Mesendoderm (in vitro differentiated cells): ENCODE results near the gene ARPC5L.

Source experiments
- DNase-seq: peaks from one replicate; pipeline ENCODE4 v3.0.0; 2013
- H2AK5ac ChIP-seq: 2 replicates; pipeline ENCODE4 v1.6.1; 2013; ENCODE audit warnings: low read length, inconsistent platforms
- H2BK120ac ChIP-seq: 2 replicates; pipeline ENCODE4 v1.6.1; 2013; ENCODE audit warnings: low read depth, mild to moderate bottlenecking, low read length, moderate library complexity, mixed read lengths
- H2BK15ac ChIP-seq: replicated peaks from 2 replicates; pipeline ENCODE4 v1.6.1; 2013; ENCODE audit warnings: low read depth, mild to moderate bottlenecking, moderate library complexity
- H2BK5ac ChIP-seq: 2 replicates; pipeline ENCODE4 v1.6.1; 2013; ENCODE audit warnings: low read length, inconsistent platforms
- H3K18ac ChIP-seq: 2 replicates; pipeline ENCODE4 v1.6.1; 2013; ENCODE audit warnings: mild to moderate bottlenecking, low read length, mixed read lengths
- H3K23ac ChIP-seq: one replicate; pipeline ENCODE4 v1.6.1; 2013; ENCODE audit warnings: low read length
- H3K27ac ChIP-seq: 2 replicates; pipeline ENCODE4 v1.5.1; 2013; ENCODE audit warnings: low read depth, mild to moderate bottlenecking, inconsistent platforms, low read length, moderate library complexity
- H3K27me3 ChIP-seq: 2 replicates; pipeline ENCODE4 v1.6.1; 2013; ENCODE audit warnings: low read length, control low read depth, mild to moderate bottlenecking, inconsistent platforms; ENCODE audit not compliant: insufficient read depth, poor library complexity
- H3K36me3 ChIP-seq: 2 replicates; pipeline ENCODE4 v1.6.1; 2013; ENCODE audit warnings: low read length, inconsistent platforms; ENCODE audit not compliant: control insufficient read depth, insufficient read depth
- H3K4ac ChIP-seq: one replicate; pipeline ENCODE4 v1.6.1; 2013; ENCODE audit warnings: low read depth, mild to moderate bottlenecking, low read length, moderate library complexity
- H3K4me1 ChIP-seq: 2 replicates; pipeline ENCODE4 v1.6.1; 2013; ENCODE audit warnings: low read depth, low read length, inconsistent platforms; ENCODE audit not compliant: control insufficient read depth
- H3K4me2 ChIP-seq: 2 replicates; pipeline ENCODE4 v1.6.1; 2013; ENCODE audit warnings: low read length
- H3K4me3 ChIP-seq: 2 replicates; pipeline ENCODE4 v1.5.1; 2013; ENCODE audit warnings: mild to moderate bottlenecking, low read length
- H3K56ac ChIP-seq: one replicate; pipeline ENCODE4 v1.6.1; 2013; ENCODE audit warnings: low read length
- H3K79me1 ChIP-seq: 2 replicates; pipeline ENCODE4 v1.6.1; 2013; ENCODE audit warnings: low read length, inconsistent platforms
- H3K79me2 ChIP-seq: 2 replicates; pipeline ENCODE4 v1.6.1; 2013; ENCODE audit warnings: mild to moderate bottlenecking, low read length; ENCODE audit not compliant: control insufficient read depth, insufficient read depth
- H3K9ac ChIP-seq: 2 replicates; pipeline ENCODE4 v1.6.1; 2013; ENCODE audit warnings: low read length, inconsistent platforms
- H4K5ac ChIP-seq: one replicate; pipeline ENCODE4 v1.6.1; 2013; ENCODE audit warnings: low read length
- H4K8ac ChIP-seq: one replicate; pipeline ENCODE4 v1.6.1; 2013; ENCODE audit warnings: low read depth, mild to moderate bottlenecking, control low read depth, low read length, moderate library complexity
- WGBS: extraction: QIAGEN DNeasy Blood & Tissue Kit; methylation state at CpG from one replicate; pipeline ENCODE4 v1.1.7; 2013; ENCODE audit warnings: low lambda C conversion rate, missing lambda C conversion rate; ENCODE audit not compliant: insufficient coverage; ENCODE audit errors: extremely low coverage; 5-methylcytosine and 5-hydroxymethylcytosine counted together

ARPC5L gene

DNA sequence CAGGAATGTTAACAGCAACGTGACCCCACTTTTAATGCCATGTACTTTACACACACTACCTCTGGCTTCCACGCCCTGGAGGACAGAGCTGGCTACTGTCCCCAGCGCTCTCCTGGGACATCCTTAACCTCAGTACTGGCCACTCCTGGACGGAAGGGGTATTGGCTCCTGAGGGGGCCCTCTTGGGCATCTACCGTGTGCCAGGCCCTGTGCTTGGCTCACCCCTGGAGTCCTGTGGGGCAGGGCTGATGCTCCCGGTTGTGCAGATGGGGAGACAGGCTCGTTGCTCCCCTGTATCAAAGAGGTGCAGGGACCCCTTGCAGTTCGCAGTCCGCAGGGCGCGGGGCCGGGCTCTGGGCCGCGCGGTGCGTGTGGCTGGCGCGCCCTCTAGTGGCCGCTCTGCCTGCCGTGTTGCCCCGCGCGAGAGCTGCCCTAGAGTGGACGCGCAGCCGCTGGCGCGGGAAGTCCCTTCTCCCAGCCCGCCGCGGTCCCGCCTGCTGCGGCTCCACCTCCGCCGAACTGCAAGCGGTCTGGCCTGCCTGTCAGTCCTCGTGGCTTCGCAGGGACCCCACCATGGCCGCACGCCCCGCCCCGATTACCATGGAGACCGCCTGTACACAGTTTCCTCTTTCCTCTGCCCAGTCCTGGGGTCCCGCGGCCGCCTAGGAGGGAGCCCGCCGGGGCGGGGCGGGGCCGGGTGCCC, 8.9 kb upstream of the ARPC5L start, which contains the start of gene WDR38:
Gene WDR38, plus strand, starts transcription at position 632 of the 703 bp plus-strand sequence. CDS start 72 bp downstream, outside the sequence.
- no peak within 1 kb of the TSS for H3K18ac ChIP-seq
- H4K8ac ChIP-seq, result no peak within 1 kb of the TSS
- no peak within 1 kb of the TSS for H2AK5ac ChIP-seq
- H2BK5ac ChIP-seq, result no peak within 1 kb of the TSS
- H4K5ac ChIP-seq, result no peak within 1 kb of the TSS
- peaks cover 2% of the 10 kb centered on the region for H3K79me1 ChIP-seq
- no peak within 1 kb of the TSS for H3K23ac ChIP-seq
- no peaks in the 10 kb centered on the region for H3K27me3 ChIP-seq
- WGBS, result no CpG with 5 or more reads among the region's 51 CpGs
- peaks cover 6% of the 10 kb centered on the region for H3K36me3 ChIP-seq
- H2BK15ac ChIP-seq, result no peak within 1 kb of the TSS
- no peaks in the 10 kb centered on the region for H3K4me1 ChIP-seq
- H3K4me3 ChIP-seq, result no peak within 1 kb of the TSS
- no peak within 1 kb of the TSS for H3K4ac ChIP-seq
- peak within 1 kb of the TSS; percentile 60 for H3K9ac ChIP-seq
- no peak within 1 kb of the TSS for H3K27ac ChIP-seq
- H3K4me2 ChIP-seq, result peak within 1 kb of the TSS; percentile 90
- peak; percentile 91 for DNase-seq
- H3K56ac ChIP-seq, result peak within 1 kb of the TSS; percentile 79
- H2BK120ac ChIP-seq, result no peak within 1 kb of the TSS
- H3K79me2 ChIP-seq, result no peaks in the 10 kb centered on the region

DNA sequence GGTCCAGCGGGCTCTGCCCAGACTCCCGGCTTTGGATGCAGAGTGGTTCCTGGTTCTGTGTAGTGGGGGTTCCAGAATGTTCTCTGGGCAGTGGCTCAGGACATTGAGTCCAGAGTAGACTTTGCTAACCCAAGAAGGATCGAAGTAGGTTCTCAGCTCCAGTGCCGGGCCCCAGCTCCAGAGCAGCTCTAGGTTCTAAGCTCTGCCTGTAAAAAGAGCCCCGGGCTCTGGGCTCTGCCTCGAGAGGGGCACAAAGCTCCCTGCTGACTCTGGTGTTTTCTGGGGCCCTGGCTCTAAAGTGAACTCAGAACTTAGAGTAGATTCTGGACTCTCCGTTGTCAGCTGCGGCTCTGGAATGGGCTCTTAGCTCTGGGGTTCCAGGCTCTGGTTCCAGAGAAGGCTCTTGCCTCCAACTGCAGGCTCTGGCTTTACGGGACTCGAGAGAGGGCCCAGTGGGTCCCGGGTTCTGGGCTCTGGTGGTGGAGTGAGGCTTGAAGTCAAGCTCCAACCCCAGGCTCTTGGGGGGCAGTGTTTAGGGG, 8.3 kb upstream of the ARPC5L start:
- peaks cover 5% of the 10 kb centered on the region for H3K79me1 ChIP-seq
- H2BK120ac ChIP-seq, result no peak overlapping the region
- WGBS, result no CpG with 5 or more reads among the region's 11 CpGs
- no peak overlapping the region for H2AK5ac ChIP-seq
- no peak overlapping the region for H3K4ac ChIP-seq
- no peaks in the 10 kb centered on the region for H3K4me1 ChIP-seq
- no peak overlapping the region for H2BK5ac ChIP-seq
- H4K8ac ChIP-seq, result no peak overlapping the region
- no peak overlapping the region for H3K27ac ChIP-seq
- H3K4me3 ChIP-seq, result no peak overlapping the region
- no peak for DNase-seq
- no peaks in the 10 kb centered on the region for H3K27me3 ChIP-seq
- no peak overlapping the region for H2BK15ac ChIP-seq
- H3K18ac ChIP-seq, result no peak overlapping the region
- H4K5ac ChIP-seq, result no peak overlapping the region
- H3K23ac ChIP-seq, result no peak overlapping the region
- peaks cover 12% of the 10 kb centered on the region for H3K36me3 ChIP-seq
- H3K56ac ChIP-seq, result no peak overlapping the region
- peaks cover 4% of the 10 kb centered on the region for H3K79me2 ChIP-seq
- no peak overlapping the region for H3K9ac ChIP-seq
- peak overlapping the region; percentile 52 for H3K4me2 ChIP-seq

DNA sequence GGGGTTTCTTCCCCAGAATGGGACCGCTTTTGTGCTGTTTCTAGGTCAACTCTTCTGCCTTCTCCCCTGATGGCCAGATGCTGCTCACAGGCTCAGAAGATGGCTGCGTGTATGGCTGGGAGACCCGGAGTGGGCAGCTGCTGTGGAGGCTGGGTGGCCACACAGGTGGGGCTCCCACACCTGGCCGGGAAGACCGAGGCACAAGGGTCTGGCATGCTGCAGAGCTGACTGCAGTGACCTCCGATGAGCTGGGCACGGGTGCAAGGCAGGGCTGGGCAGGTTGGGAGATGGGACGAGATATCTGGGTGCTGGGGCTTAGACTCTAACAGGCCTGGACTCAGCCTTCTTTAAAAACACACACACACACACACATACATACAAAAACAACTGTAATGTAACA, 7.8 kb upstream of the ARPC5L start:
- no peak overlapping the region for H2AK5ac ChIP-seq
- peaks cover 9% of the 10 kb centered on the region for H3K79me1 ChIP-seq
- no peak overlapping the region for H3K9ac ChIP-seq
- H3K4me3 ChIP-seq, result no peak overlapping the region
- H3K4ac ChIP-seq, result no peak overlapping the region
- no CpG with 5 or more reads among the region's 8 CpGs for WGBS
- no peak overlapping the region for H3K23ac ChIP-seq
- H4K5ac ChIP-seq, result no peak overlapping the region
- H3K56ac ChIP-seq, result no peak overlapping the region
- no peak overlapping the region for H4K8ac ChIP-seq
- H3K4me2 ChIP-seq, result no peak overlapping the region
- no peaks in the 10 kb centered on the region for H3K4me1 ChIP-seq
- peaks cover 16% of the 10 kb centered on the region for H3K36me3 ChIP-seq
- DNase-seq, result no peak
- peaks cover 9% of the 10 kb centered on the region for H3K79me2 ChIP-seq
- no peak overlapping the region for H2BK5ac ChIP-seq
- no peak overlapping the region for H2BK120ac ChIP-seq
- no peak overlapping the region for H3K18ac ChIP-seq
- H3K27me3 ChIP-seq, result no peaks in the 10 kb centered on the region
- H2BK15ac ChIP-seq, result no peak overlapping the region
- H3K27ac ChIP-seq, result no peak overlapping the region

DNA sequence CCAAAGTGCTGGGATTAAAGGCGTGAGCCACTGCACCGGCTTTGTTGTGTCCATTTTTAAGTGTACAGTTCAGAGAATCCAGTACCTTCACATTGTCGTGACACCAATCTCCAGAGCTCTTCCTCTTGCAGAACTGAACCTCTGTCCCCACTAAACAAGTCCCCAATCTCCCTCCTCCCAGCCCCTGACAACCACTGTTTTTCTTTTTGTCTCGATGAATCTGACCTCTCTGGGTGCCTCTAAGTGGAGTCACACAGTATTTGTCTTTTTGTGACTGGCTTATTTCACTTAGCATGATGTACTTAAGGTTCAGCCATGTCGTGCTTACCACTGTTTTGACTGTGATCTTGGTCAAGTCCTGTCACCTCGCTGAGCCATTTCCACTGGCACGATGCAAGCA, 7.1 kb upstream of the ARPC5L start:
- no peak for DNase-seq
- Histone ChIP-seq H4K8ac (no peak overlapping the region), H3K4me3 (no peak overlapping the region), H2BK120ac (no peak overlapping the region), H3K27ac (no peak overlapping the region), H3K4me2 (no peak overlapping the region), H3K9ac (no peak overlapping the region), H3K79me2 (peaks cover 15% of the 10 kb centered on the region), H4K5ac (no peak overlapping the region), H3K56ac (no peak overlapping the region), H3K4ac (no peak overlapping the region), H2AK5ac (no peak overlapping the region), H3K23ac (no peak overlapping the region), H3K4me1 (no peaks in the 10 kb centered on the region), H3K36me3 (peaks cover 22% of the 10 kb centered on the region), H3K79me1 (peaks cover 14% of the 10 kb centered on the region), H2BK5ac (no peak overlapping the region), H3K27me3 (no peaks in the 10 kb centered on the region), H3K18ac (no peak overlapping the region), H2BK15ac (no peak overlapping the region)
- WGBS, result no CpG with 5 or more reads among the region's 7 CpGs

DNA sequence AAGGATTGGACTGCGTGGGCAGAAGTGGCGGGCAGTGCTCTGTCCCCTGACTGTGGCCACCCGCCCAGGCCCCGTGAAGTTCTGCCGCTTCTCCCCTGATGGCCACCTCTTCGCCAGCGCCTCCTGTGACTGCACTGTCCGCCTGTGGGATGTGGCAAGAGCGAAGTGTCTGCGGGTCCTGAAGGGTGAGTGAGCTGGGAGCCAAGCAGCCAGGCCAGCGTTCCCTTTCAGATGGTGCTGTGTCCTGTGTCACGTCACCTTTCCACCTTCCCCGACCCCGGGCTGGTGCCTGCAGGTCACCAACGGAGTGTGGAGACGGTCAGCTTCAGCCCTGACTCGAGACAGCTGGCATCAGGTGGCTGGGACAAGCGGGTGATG, 6.4 kb upstream of the ARPC5L start:
- Histone ChIP-seq H4K5ac (no peak overlapping the region), H3K18ac (no peak overlapping the region), H3K56ac (no peak overlapping the region), H3K79me1 (peaks cover 18% of the 10 kb centered on the region), H3K9ac (no peak overlapping the region), H3K36me3 (peaks cover 30% of the 10 kb centered on the region), H2AK5ac (no peak overlapping the region), H3K27me3 (no peaks in the 10 kb centered on the region), H3K4ac (no peak overlapping the region), H2BK5ac (no peak overlapping the region), H3K79me2 (peaks cover 23% of the 10 kb centered on the region), H3K4me3 (no peak overlapping the region), H3K4me1 (peaks cover 4% of the 10 kb centered on the region), H4K8ac (no peak overlapping the region), H3K4me2 (no peak overlapping the region), H2BK120ac (no peak overlapping the region), H3K27ac (no peak overlapping the region), H2BK15ac (no peak overlapping the region), H3K23ac (no peak overlapping the region)
- no CpG with 5 or more reads among the region's 18 CpGs for whole genome bisulfite sequencing
- DNase-seq, result no peak
